GM12878 (cell line): ENCODE data around the gene RACGAP1. TPM values are rescaled to one million over a fixed set of nuclear protein-coding genes. Genes with fewer than 3 reads are reported as not detected.

ENCODE experiments used
- ATAC-seq: fragments of 200-7000 bp; cut with Tn5 transposase; 3 replicates; pipeline ENCODE4 v1.9.1; 2020; ENCODE audit warnings: mild to moderate bottlenecking, moderate library complexity
- BruUV-seq: library from RNA; stranded (reverse); fragments of 400-500 nt; replicated peaks from 2 replicates; lab custom pipeline; 2021; lab: Mats Ljungman, UMichigan
- CTCF ChIA-PET: fragments of 300-600 bp; sonication (Branson Sonifier 250); formaldehyde crosslinking; extraction: SDS; loops from one replicate; lab custom pipeline; 2021; ENCODE audit warnings: inconsistent platforms; lab: Yijun Ruan, JAX
- POLR2A ChIA-PET: fragments of 350-600 bp; formaldehyde crosslinking; extraction: SDS; loops from one replicate; lab custom pipeline; 2021; ENCODE audit warnings: inconsistent platforms; lab: Charles Lee
- RAD21 ChIA-PET: fragments of 300-600 bp; sonication (Branson Sonifier 250); formaldehyde crosslinking; loops from one replicate; lab custom pipeline; 2023; ENCODE audit warnings: antibody characterized with exemption; ENCODE audit not compliant: unreplicated experiment; lab: Charles Lee
- SMC1A ChIA-PET: fragments of 300-600 bp; sonication (Branson Sonifier 250); formaldehyde crosslinking; loops from one replicate; lab custom pipeline; 2023; ENCODE audit not compliant: unreplicated experiment, uncharacterized antibody; lab: Charles Lee
- DNase-seq: peaks from one replicate; pipeline ENCODE4 v3.0.0-alpha.2; 2011; ENCODE audit warnings: low read depth, low spot score
- FAIRE-seq: peaks from 3 replicates; lab custom pipeline; 2011; peaks lifted over from hg19 to GRCh38; lab: Jason Lieb, UNC
- H2AFZ ChIP-seq: 2 replicates; pipeline ENCODE4 v1.6.0; 2011; ENCODE audit warnings: low read depth, low read length, control low read depth; ENCODE audit not compliant: control insufficient read depth
- H3K27ac ChIP-seq: 2 replicates; pipeline ENCODE4 v1.5.1; 2011; ENCODE audit warnings: control low read depth; ENCODE audit not compliant: control insufficient read depth, insufficient read depth
- H3K27me3 ChIP-seq, 2 experiments: replicated peaks in 1 of 2; 2 replicates each; pipeline versions ENCODE4 v1.6.0 to v1.6.1; 2011; ENCODE audit warnings: low read length in 1 of 2; ENCODE audit not compliant: control insufficient read depth in 2 of 2, insufficient read depth in 2 of 2
- H3K36me3 ChIP-seq, 2 experiments: 2 replicates each; pipeline ENCODE4 v1.5.1; 2011; ENCODE audit warnings: low read length in 1 of 2; ENCODE audit not compliant: control insufficient read depth in 2 of 2, insufficient read depth in 2 of 2
- H3K4me1 ChIP-seq: 2 replicates; pipeline ENCODE4 v1.6.1; 2011; ENCODE audit warnings: mild to moderate bottlenecking, low read length, moderate library complexity, mixed read lengths; ENCODE audit not compliant: control insufficient read depth, insufficient read depth
- H3K4me2 ChIP-seq: 2 replicates; pipeline ENCODE4 v1.6.0; 2011; ENCODE audit warnings: control low read depth; ENCODE audit not compliant: control insufficient read depth, insufficient read depth
- H3K4me3 ChIP-seq: fragments of 200-600 bp; sonication (generic); 2 replicates; pipeline ENCODE4 v1.5.1; 2016
- H3K79me2 ChIP-seq: 2 replicates; pipeline ENCODE4 v1.6.0; 2011; ENCODE audit warnings: low read length; ENCODE audit not compliant: control insufficient read depth, insufficient read depth
- H3K9ac ChIP-seq: 2 replicates; pipeline ENCODE4 v1.8.0; 2011; ENCODE audit warnings: low read length, control low read depth, mixed read lengths; ENCODE audit not compliant: control insufficient read depth, insufficient read depth
- H3K9me3 ChIP-seq: replicated peaks from 3 replicates; pipeline ENCODE4 v1.5.1; 2011; ENCODE audit warnings: mild to moderate bottlenecking, low read length; ENCODE audit not compliant: control insufficient read depth, insufficient read depth
- H4K20me1 ChIP-seq: 2 replicates; pipeline ENCODE4 v1.6.0; 2011; ENCODE audit not compliant: control insufficient read depth, insufficient read depth
- ATF3 ChIP-seq: IDR thresholded peaks from 2 replicates; pipeline ENCODE4 v1.6.1; 2011; ENCODE audit warnings: low read depth, mild to moderate bottlenecking, low read length, moderate library complexity, borderline replicate concordance; ENCODE audit errors: extremely low read depth
- CHD2 ChIP-seq: IDR thresholded peaks from 2 replicates; pipeline ENCODE4 v1.6.1; 2011; ENCODE audit warnings: low read depth, low read length, improper control_type of control experiment, borderline replicate concordance
- CREM ChIP-seq: IDR thresholded peaks from 2 replicates; pipeline ENCODE4 v1.6.1; 2014; ENCODE audit warnings: antibody characterized with exemption, low read depth
- FOXK2 ChIP-seq: fragments of 450-650 bp; IDR thresholded peaks from 2 replicates; pipeline ENCODE4 v1.6.1; 2017; ENCODE audit warnings: mild to moderate bottlenecking, moderate library complexity
- KDM1A ChIP-seq: fragments of 200-600 bp; sonication (generic); IDR thresholded peaks from 2 replicates; pipeline ENCODE4 v1.6.1; 2016; ENCODE audit warnings: borderline replicate concordance
- NFYB ChIP-seq: IDR thresholded peaks from 2 replicates; pipeline ENCODE4 v1.6.1; 2011; ENCODE audit warnings: low read depth, mild to moderate bottlenecking, low read length, improper control_type of control experiment, moderate library complexity; ENCODE audit not compliant: insufficient read depth
- PAX5 ChIP-seq: IDR thresholded peaks from 2 replicates; pipeline ENCODE4 v1.6.1; 2011; ENCODE audit warnings: low read depth, low read length, borderline replicate concordance
- PAX8 ChIP-seq: fragments of 450-650 bp; IDR thresholded peaks from 2 replicates; pipeline ENCODE4 v1.6.1; 2017; ENCODE audit warnings: mild to moderate bottlenecking, moderate library complexity
- PML ChIP-seq: IDR thresholded peaks from 2 replicates; pipeline ENCODE4 v1.6.1; 2012; ENCODE audit warnings: low read length, inconsistent platforms
- RB1 ChIP-seq: fragments of 450-650 bp; formaldehyde crosslinking; IDR thresholded peaks from 2 replicates; pipeline ENCODE4 v1.6.1; 2017; ENCODE audit warnings: mild to moderate bottlenecking, borderline replicate concordance
- RBBP5 ChIP-seq: fragments of 200-600 bp; sonication (generic); conservative IDR thresholded peaks from 2 replicates; pipeline ENCODE4 v1.6.1; 2016
- SMAD1 ChIP-seq: fragments of 450-650 bp; IDR thresholded peaks from 2 replicates; pipeline ENCODE4 v1.6.1; 2018; ENCODE audit warnings: mild to moderate bottlenecking, low read depth; ENCODE audit not compliant: partially characterized antibody
- SP1 ChIP-seq: IDR thresholded peaks from one replicate; pipeline ENCODE4 v1.6.1; 2011; ENCODE audit warnings: low read depth, low read length
- SREBF1 ChIP-seq: IDR thresholded peaks from 2 replicates; pipeline ENCODE4 v1.6.1; 2012; ENCODE audit warnings: mild to moderate bottlenecking, low read length
- STAT1 ChIP-seq: fragments of 450-650 bp; conservative IDR thresholded peaks from 2 replicates; pipeline ENCODE4 v1.6.1; 2014; ENCODE audit warnings: antibody characterized with exemption, mild to moderate bottlenecking
- SUZ12 ChIP-seq: fragments of 200-600 bp; sonication (generic); IDR thresholded peaks from one replicate; pipeline ENCODE4 v1.6.1; 2018; ENCODE audit warnings: antibody characterized with exemption, mild to moderate bottlenecking; ENCODE audit not compliant: unreplicated experiment
- TCF12 ChIP-seq: IDR thresholded peaks from 2 replicates; pipeline ENCODE4 v1.6.1; 2011; ENCODE audit warnings: low read depth, mild to moderate bottlenecking, low read length
- ZBTB11 ChIP-seq: fragments of 450-650 bp; formaldehyde crosslinking; IDR thresholded peaks from 2 replicates; pipeline ENCODE4 v1.5.0; 2022; ENCODE audit warnings: mild to moderate bottlenecking, missing genetic modification characterization
- ZBTB4 ChIP-seq: fragments of 450-650 bp; formaldehyde crosslinking; IDR thresholded peaks from 2 replicates; pipeline ENCODE4 v1.4.0; 2022; ENCODE audit warnings: mild to moderate bottlenecking, moderate library complexity
- WGBS: methylation state at CpG from one replicate; pipeline ENCODE4 v1.1.6; 2016; ENCODE audit warnings: low lambda C conversion rate; ENCODE audit not compliant: insufficient replicate concordance, insufficient coverage; ENCODE audit errors: missing lambda C conversion rate; 5-methylcytosine and 5-hydroxymethylcytosine counted together
- in situ Hi-C: fragments of 300-500 bp; cut with MboI; formaldehyde crosslinking; loops from 9 replicates; pipeline ENCODE4 v1.14.3; 2018; ENCODE audit warnings: mixed read lengths
- intact Hi-C: fragments of 100-400 bp; cut with micrococcal nuclease; formaldehyde crosslinking; loops from one replicate; pipeline ENCODE4 v1.14.2; 2022; ENCODE audit not compliant: unreplicated experiment
- polyA plus RNA-seq, 11 experiments: library from polyadenylated mRNA; depleted of rRNA in 4 of 11; unstranded in 6 of 11; stranded (reverse) in 5 of 11; fragments of >200 nt; fragmentation: Nextera tagmentation in 4 of 11; fragmentation: Illumina TruSeq in 1 of 11; extraction: Ambion mirVana in 4 of 11; extraction: Trizol in 1 of 11; gene quantifications; 1 replicate in 1 of 11; 2 replicates in 10 of 11; pipeline versions ENCODE4 v1.2.1 to v1.2.3, GENCODE V29; 2011 to 2016; ENCODE audit warnings: inconsistent platforms in 2 of 11, missing spikeins in 2 of 11, low read depth in 1 of 11
- total RNA-seq, 4 experiments: library from RNA; depleted of rRNA in 3 of 4; stranded (reverse); fragments of >200 nt in 3 of 4; fragmentation: Illumina TruSeq in 1 of 4; extraction: Trizol in 1 of 4; gene quantifications; 2 replicates each; pipeline versions ENCODE4 v1.2.1 to v1.2.3, GENCODE V29; 2013 to 2021

RACGAP1 gene
- total and polyA plus RNA-seq, 10 of the 15 experiments (the other 5 are each of a cell fraction or from before 2014, with no cell fraction given), result 32.4 to 87.9 (median 76.2) TPM

- TF ChIP-seq SP1 (no peak), TCF12 (no peak), FOXK2 (no peak), KDM1A (no peak), ATF3 (no peak), STAT1 (no peak), PAX8 (no peak), NFYB (no peak), PAX5 (no peak)
These were observed 21.7 kb downstream of the RACGAP1 start (continued) for GRCh38 chr12:50003595-50003994.

GRCh38 chr12:49998453-49998852 is 26.8 kb downstream of the RACGAP1 start:
- POLR2A ChIA-PET, result no interaction called here
- CTCF ChIA-PET, result interaction anchor here (1.2 to 1.3 kb wide), 2 partner anchors 14 to 31 kb away, joined by 4 read pairs; no protein-coding TSS in a partner anchor
- no peaks in the 10 kb centered on the region for H4K20me1 ChIP-seq
- H3K36me3 ChIP-seq, result peaks cover 4 to 54% of the 10 kb centered on the region in 2 experiments
- WGBS, result 100% methylated on average over 2 of the region's 2 CpGs
- intact Hi-C loops (no loop called here), in situ Hi-C loops (no loop called here)
- FAIRE-seq (no peak), DNase-seq (no peak), ATAC-seq (no peak)
- H3K4me1 ChIP-seq, result no peaks in the 10 kb centered on the region
- H3K4me3 ChIP-seq, result no peak overlapping the region
- no TSS peak for BruUV-seq
- H3K27me3 ChIP-seq, result no peaks in the 10 kb centered on the region
- RAD21 ChIA-PET, result no interaction called here
- SMC1A ChIA-PET, result interaction anchor here (1.2 kb wide), 1 partner anchor 16 kb away, joined by 3 read pairs; no protein-coding TSS in a partner anchor
- H3K27ac ChIP-seq, result no peak overlapping the region
- no peak overlapping the region for H2AFZ ChIP-seq
- H3K79me2 ChIP-seq, result no peaks in the 10 kb centered on the region
- H3K9ac ChIP-seq, result no peak overlapping the region
- no peak overlapping the region for H3K4me2 ChIP-seq
- no peaks in the 10 kb centered on the region for H3K9me3 ChIP-seq
- TF ChIP-seq SMAD1 (no peak), RB1 (no peak), CHD2 (no peak), ZBTB11 (CRISPR knock-in tag) (no peak), ZBTB4 (CRISPR knock-in tag) (no peak), RBBP5 (no peak), PAX8 (no peak), SREBF1 (no peak), CREM (no peak), PML (no peak), SUZ12 (no peak)
